Epithelial cell of prostate (primary cell): Measurements from ENCODE around the gene NR5A2.

Experiments used
- DNase-seq: peaks from one replicate; pipeline ENCODE4 v3.0.0-alpha.2; 2011; ENCODE audit warnings: low read depth, low spot score
- H3K27ac ChIP-seq: fragments of 450-650 bp; 2 replicates; pipeline ENCODE4 v1.5.1; 2017; ENCODE audit warnings: mild to moderate bottlenecking

Gene NR5A2

DNA sequence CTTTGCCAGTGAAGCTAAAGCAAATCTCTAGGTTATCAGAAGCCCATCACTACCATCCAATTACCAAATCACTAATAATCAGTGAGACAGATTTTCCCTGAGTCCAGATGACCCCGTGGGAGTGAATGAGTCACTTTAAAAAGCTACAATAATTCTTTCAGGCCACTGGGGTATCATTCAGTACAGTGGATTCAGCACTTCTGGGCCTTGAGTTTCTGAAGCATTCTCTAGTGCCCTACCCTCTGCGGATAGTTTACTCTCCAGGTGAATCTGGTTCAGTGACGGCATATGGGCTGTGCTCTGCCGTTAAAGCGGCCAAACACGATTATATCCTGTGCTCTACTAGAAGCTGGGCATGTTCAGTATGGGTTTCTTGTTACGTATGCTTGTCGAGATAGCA lies 26.1 kb downstream of the NR5A2 start:
- DNase-seq: no peak
- H3K27ac ChIP-seq: no peak overlapping the region

GRCh38 chr1:200058341-200058740 lies 30.8 kb downstream of the NR5A2 start:
- no peak overlapping the region for H3K27ac ChIP-seq
- DNase-seq: no peak

- no peak for DNase-seq
- H3K27ac ChIP-seq: no peak overlapping the region
Measured at GRCh38 chr1:200062143-200062542, 34.6 kb downstream of the NR5A2 start.

DNA sequence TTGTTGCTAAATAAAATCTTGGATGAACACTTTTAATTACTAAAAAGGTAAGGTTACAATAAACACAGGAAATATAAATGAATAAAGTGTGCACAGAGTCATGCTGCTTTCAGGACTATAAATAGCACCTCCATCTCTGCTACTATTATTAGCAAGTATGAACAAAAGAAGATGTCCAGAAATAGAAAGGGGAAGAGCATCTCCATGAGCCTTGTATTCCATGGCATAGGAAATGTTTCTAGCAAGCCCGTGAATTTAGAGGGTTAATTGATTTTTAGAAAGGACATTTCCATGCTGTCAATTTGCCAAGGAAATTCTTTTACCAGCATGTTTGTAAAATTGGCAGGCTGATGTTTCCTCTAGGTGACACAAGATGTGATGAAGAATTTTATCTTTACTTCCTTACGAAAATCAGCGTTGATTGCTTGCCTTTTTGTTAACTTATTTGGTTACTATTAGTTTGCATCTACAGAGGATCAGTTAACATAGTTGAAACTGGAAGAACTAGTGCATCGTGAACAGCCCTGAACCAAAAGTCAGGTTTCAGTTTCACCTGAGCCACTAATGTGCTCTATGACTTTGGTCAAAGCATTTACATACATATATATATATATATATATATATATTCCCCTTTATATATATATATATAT lies 45.3 kb downstream of the NR5A2 start:
- DNase-seq: no peak
- H3K27ac ChIP-seq: no peak overlapping the region

- no peak overlapping the region for H3K27ac ChIP-seq
- no peak for DNase-seq
Measured at GRCh38 chr1:200073286-200073637, 45.8 kb downstream of the NR5A2 start.

DNA sequence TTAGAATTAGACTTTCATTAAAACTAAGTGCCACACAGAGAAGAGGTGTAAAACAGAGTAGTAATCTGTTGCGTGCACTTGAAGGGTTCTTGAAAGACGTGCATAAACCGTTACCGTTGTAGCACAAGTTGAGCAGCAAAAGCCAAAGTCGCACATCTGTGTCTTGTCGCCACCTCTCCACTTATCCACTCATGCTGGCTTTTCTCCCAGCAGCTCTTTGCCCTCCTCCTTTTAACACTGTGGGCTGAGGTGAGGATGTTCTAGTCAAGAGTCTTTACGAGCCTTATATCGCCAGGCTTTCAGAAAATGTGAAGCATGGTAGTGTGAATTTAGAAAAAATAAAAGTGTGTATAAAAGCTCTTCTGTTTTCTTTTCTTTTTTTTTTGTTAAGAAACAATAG lies 48.0 kb downstream of the NR5A2 start:
- no peak overlapping the region for H3K27ac ChIP-seq
- DNase-seq: no peak

GRCh38 chr1:200075938-200076546 lies 48.5 kb downstream of the NR5A2 start:
- DNase-seq: peak; percentile 37
- H3K27ac ChIP-seq: no peak overlapping the region

DNA sequence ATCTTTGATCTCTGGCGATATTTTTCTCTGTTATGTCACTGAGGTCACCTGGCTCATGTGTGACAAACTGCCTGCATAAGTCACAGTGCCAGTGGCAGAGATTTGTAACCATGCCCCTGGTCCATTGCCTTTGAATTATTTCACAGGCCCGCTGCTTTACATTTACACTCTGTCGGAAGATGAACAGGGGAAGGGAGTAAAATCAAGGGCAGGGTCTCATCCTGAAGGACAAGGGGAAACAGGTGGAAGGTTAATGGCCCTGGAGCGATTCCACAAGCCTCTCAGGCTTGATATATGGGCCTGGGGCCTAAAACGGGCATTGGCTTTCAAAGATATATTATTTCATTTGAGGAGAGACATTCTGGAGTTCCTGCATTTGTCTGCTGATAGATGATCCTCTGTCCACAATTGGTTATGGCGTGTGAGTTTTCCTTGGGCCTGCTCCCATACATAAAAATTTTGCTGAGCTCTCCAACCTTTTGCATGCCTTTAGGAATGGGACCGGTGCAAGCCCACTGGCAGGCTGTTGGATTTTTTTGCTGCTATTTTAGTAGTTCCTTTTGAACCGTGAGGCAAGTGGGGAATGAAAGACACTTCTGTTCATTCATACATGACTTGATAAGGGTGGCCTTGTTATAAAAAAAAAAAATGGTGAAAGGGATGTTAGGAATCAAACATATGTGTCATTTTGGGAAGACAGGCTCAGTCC lies 51.9 kb downstream of the NR5A2 start:
- no peak overlapping the region for H3K27ac ChIP-seq
- no peak for DNase-seq

DNA sequence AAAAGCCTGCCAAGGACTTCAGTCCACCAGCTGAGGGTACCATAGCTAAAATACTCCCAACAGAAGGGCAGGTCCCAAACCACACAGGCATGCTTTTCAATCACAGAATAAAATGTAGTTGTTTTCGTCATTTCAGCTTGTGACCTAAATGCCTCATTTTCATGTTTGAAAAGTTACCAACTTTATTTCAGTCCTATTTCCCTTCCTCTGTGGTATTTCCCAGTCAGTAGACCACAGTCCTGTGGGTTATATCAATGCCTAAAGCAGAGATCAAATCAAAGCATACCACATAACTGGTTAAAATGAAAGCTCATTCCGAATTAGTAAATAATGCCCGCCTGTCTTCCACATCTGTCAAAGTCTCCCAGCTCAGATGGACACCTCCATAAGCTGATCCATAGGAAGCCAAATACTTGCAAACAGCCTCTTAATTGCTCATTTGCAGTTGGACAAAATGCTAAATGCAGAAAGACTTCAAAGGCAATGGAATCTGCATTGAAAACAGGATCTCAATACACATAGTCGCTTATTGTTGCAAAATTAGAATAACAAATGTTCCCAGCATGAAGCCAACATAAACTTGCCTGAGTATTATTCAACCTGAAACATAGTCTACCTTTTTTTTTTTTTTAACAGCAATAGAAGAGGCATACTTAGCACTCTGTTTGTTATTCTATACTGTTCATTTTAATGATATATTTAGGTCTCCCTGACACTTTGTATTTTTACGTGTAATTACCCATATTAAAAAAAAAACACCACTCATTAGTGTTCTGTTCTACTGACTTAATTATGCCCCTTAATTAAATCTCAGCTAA lies 53.9 kb downstream of the NR5A2 start:
- no peak for DNase-seq
- H3K27ac ChIP-seq: no peak overlapping the region

DNA sequence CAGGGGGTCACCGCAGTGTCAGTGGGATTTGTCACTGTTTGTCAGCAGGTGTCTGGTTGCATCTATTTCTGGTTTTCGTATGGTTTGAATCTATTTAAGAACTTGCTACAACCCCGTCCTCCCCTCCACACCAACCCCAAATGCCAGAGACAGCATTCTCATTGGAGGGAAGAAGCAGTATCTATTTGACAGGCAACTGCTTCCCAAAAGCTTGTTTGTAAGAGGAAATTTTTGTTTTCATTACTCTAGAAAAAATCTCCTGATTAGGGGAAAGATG lies 54.4 kb downstream of the NR5A2 start:
- H3K27ac ChIP-seq: no peak overlapping the region

GRCh38 chr1:200082329-200082728 lies 54.8 kb downstream of the NR5A2 start:
- no peak overlapping the region for H3K27ac ChIP-seq
- DNase-seq: no peak

More for the DNA sequence above, 54.4 kb downstream of the NR5A2 start:
- DNase-seq: no peak

- DNase-seq: no peak
- no peak overlapping the region for H3K27ac ChIP-seq
Measured at GRCh38 chr1:200090252-200091159, 63.0 kb downstream of the NR5A2 start.

DNA sequence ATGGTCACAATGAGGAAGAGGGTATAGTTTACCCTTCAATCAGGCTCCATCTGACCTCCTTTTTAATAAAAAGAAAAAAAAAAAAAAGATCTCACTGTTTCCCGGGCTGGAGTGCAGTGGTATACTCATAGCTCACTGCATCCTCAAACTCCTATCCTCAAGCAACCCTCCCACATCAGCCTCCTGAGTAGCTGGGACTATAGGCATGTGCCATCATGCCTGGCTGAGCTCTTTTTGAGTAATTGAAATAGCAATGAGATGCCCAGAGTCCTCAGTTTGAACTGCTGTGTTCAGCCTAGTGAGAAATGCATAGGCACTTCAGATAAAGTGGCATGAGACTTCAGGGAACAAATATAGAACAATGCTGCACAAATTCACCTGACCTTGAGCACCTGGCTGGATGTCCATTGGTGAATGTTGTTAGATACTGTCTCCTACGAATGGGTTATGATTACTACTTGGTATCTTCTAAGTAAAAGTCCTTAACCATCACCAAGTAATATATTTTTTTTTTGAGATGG lies 67.6 kb downstream of the NR5A2 start:
- DNase-seq: peak; percentile 26
- H3K27ac ChIP-seq: no peak overlapping the region

- no peak overlapping the region for H3K27ac ChIP-seq
- DNase-seq: no peak
Measured at GRCh38 chr1:200096774-200097173, 69.3 kb downstream of the NR5A2 start.

DNA sequence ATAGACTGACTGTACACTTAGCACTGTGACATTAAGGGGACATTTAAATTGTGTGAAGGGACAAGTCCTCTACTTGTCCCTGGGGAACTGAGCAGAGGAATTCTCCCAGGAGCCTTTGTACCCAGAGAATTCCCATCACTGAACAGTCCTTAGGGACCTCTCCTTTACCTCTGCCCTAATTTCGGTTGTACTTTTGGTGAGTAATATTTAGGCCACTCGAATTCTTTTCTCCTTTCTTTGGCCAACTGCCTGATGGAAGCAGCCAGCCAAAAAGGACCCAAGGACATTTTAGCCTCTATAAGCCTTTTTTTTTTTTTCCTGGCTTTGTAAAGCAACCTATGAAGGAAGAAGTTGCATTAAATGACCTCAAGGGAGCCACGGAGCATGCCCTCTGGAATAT lies 71.5 kb downstream of the NR5A2 start:
- no peak overlapping the region for H3K27ac ChIP-seq
- DNase-seq: no peak

- no peak for DNase-seq
- no peak overlapping the region for H3K27ac ChIP-seq
Measured at GRCh38 chr1:200103966-200104583, 76.6 kb downstream of the NR5A2 start.

GRCh38 chr1:200107004-200107470 lies 79.5 kb downstream of the NR5A2 start:
- H3K27ac ChIP-seq: no peak overlapping the region
- no peak for DNase-seq

- DNase-seq: no peak
- no peak overlapping the region for H3K27ac ChIP-seq
Measured at GRCh38 chr1:200108659-200109058, 81.1 kb downstream of the NR5A2 start.

DNA sequence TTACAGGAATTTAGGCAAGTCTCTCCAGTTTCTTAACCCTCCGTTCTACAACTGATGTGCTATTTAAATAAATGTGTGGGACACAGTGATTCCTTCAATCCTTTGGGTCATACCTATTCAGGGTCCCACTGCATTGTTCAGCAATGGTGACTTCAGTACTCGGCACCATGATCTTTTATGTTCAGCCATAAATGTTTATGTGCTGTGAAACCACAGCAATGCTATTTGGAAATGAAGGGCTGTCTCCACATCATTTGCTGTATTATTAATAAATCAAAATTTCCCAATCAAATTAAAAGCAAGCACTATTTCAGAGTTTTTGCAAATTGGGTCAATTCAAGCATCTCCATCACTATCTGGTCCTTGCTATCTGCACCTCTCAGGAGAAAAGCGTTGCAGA lies 84.8 kb downstream of the NR5A2 start:
- no peak for DNase-seq
- no peak overlapping the region for H3K27ac ChIP-seq
